DOHH2 (cell line): ENCODE results near the gene STPG3.

ENCODE experiments used
- EZH2phosphoT487 ChIP-seq: fragments of 200-600 bp; sonication (generic); IDR thresholded peaks from 2 replicates; pipeline ENCODE4 v1.6.1; 2017; ENCODE audit warnings: borderline replicate concordance, mild to moderate bottlenecking, antibody characterized with exemption, low read length, moderate library complexity, mixed read lengths
- TF ChIP-seq, protein P1 (sequence below): fragments of 200-600 bp; sonication (generic); IDR thresholded peaks from one replicate; pipeline ENCODE4 v1.5.1; 2014; ENCODE audit warnings: antibody characterized with exemption, mild to moderate bottlenecking, low read depth, low read length; ENCODE audit not compliant: poor library complexity, severe bottlenecking

DNA sequence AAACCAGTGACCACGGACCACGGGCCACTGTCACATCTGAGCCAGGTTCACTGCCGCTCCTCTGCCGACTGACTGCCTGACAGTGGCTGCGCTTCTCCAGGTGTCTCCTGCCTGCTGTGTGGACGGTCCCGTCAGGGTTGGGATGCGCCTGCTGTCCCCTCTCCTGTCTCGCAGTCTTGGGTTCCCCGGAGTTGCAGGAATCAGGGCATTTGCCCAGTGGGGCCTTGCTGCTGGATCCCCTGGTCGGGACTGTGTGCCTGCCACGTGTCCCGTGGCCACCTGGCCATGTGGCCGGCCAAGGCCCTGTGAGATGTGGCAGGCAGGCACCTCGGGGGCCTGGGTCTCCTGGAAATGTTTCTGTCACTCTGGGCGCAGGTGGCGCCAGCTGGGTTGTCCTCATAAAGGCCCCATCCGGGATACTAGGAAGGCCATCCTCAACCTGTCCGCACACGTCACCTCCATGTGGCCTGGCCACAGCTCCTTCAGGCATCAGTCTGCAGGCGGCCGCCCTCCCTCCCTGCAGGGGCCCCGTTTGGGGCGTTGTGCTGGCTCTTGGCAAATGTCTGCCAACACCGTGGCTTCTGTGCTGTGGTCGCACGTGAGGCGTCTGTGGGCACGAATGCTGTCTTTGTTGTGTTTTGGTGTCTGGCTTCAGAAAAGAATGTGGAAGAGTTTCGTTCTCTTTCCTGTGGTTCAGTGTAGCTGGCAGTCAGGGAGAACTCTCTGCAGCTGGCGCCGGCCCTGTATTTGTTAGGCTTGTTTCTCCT, 20.0 kb downstream of the STPG3 start:
- TF ChIP-seq, protein P1, sequence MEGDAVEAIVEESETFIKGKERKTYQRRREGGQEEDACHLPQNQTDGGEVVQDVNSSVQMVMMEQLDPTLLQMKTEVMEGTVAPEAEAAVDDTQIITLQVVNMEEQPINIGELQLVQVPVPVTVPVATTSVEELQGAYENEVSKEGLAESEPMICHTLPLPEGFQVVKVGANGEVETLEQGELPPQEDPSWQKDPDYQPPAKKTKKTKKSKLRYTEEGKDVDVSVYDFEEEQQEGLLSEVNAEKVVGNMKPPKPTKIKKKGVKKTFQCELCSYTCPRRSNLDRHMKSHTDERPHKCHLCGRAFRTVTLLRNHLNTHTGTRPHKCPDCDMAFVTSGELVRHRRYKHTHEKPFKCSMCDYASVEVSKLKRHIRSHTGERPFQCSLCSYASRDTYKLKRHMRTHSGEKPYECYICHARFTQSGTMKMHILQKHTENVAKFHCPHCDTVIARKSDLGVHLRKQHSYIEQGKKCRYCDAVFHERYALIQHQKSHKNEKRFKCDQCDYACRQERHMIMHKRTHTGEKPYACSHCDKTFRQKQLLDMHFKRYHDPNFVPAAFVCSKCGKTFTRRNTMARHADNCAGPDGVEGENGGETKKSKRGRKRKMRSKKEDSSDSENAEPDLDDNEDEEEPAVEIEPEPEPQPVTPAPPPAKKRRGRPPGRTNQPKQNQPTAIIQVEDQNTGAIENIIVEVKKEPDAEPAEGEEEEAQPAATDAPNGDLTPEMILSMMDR: no peak
- no peak for TF ChIP-seq EZH2phosphoT487
